Erythroblast (primary cell): ENCODE data around the gene DSE.
"Not testable (repeated sequence)": the region's sequence is repeated elsewhere in the genome, so short reads cannot be mapped to it uniquely, and the experiment has no call there.

Experiments
- GATA1 ChIP-seq: IDR thresholded peaks from 2 replicates; pipeline ENCODE4 v1.6.1; 2011; ENCODE audit warnings: low read depth, mild to moderate bottlenecking, control low read depth, low read length, moderate library complexity
- POLR2A ChIP-seq: IDR thresholded peaks from 2 replicates; pipeline ENCODE4 v1.6.1; 2011; ENCODE audit warnings: mild to moderate bottlenecking, low read length

DNA sequence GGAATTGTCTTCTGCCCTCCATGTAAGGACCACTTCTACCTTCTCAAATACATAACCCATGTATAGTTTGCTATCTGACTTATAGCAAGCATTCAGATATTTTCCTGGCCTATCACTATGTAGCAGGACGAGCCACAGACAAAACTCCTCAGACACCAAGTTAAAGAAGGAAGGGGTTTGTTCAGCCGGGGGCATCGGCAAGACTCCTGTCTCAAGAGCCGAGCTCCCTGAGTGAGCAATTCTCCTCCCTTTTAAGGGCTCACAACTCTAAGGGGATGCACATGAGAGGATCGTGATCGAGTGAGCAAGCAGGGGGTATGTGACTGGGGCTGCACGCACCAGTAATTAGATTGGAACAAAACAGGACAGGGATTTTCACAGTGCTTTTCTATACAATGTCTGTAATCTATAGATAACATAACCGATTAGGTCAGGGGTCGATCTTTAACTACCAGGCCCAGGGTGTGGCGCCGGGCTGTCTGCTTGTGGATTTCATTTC is 45.1 kb upstream of the DSE start:
- not testable (repeated sequence) for TF ChIP-seq POLR2A, GATA1
